ENCODE data around the gene RGS3.
A peak's percentile ranks its signal among the peaks of the same experiment; 100 is the strongest.

The RGS3 gene

DNA sequence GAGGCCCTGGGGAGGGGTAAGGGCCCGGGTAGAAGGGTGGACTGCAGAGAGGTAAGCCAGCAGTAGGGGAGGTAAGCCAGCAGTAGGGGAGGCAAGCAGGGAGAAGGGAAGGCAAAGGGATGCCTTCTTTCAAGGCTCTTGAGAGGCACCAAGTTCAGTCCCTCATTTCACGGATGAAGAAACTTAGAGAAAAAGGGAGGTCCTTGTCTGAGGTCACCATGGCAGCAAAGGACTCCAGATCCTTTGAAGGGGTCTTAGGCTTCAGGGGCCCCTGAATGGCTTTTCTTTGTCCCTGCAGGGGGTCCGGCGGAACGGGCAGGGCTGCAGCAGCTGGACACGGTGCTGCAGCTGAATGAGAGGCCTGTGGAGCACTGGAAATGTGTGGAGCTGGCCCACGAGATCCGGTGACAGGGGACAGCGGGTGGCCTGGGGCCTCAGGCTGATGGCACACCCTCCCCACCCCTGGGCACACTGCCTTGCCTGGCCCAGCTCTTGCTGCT, 42.6 kb downstream of the RGS3 start:
- TF ChIP-seq, protein P1, sequence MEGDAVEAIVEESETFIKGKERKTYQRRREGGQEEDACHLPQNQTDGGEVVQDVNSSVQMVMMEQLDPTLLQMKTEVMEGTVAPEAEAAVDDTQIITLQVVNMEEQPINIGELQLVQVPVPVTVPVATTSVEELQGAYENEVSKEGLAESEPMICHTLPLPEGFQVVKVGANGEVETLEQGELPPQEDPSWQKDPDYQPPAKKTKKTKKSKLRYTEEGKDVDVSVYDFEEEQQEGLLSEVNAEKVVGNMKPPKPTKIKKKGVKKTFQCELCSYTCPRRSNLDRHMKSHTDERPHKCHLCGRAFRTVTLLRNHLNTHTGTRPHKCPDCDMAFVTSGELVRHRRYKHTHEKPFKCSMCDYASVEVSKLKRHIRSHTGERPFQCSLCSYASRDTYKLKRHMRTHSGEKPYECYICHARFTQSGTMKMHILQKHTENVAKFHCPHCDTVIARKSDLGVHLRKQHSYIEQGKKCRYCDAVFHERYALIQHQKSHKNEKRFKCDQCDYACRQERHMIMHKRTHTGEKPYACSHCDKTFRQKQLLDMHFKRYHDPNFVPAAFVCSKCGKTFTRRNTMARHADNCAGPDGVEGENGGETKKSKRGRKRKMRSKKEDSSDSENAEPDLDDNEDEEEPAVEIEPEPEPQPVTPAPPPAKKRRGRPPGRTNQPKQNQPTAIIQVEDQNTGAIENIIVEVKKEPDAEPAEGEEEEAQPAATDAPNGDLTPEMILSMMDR (IDR thresholded peaks at IDR 0.05; ENCODE audit: low read depth, low read length): no peak
- no peak for TF ChIP-seq EZH2phosphoT487 (IDR thresholded peaks at IDR 0.05; ENCODE audit: low read depth)
- no peaks in the 10 kb centered on the region for H3K27me3 ChIP-seq (ENCODE audit: low read depth, low read length)
- H2AFZ ChIP-seq (ENCODE audit: low read depth, low read length): no peak overlapping the region
- no peak overlapping the region for H3K4me3 ChIP-seq (ENCODE audit: low read length)
- H3K79me2 ChIP-seq (ENCODE audit: low read length): no peaks in the 10 kb centered on the region
- no peaks in the 10 kb centered on the region for H3K36me3 ChIP-seq (replicated peaks; ENCODE audit: low read depth, low read length)
- H3K9ac ChIP-seq (ENCODE audit: low read length): no peak overlapping the region
- H4K20me1 ChIP-seq (ENCODE audit: insufficient read depth, low read length): no peaks in the 10 kb centered on the region
- H3K27ac ChIP-seq (ENCODE audit: low read length): no peak overlapping the region
- H3K4me1 ChIP-seq (ENCODE audit: low read length): peaks cover 12% of the 10 kb centered on the region
- no peak overlapping the region for H3K4me2 ChIP-seq (ENCODE audit: low read length)
- H3K9me3 ChIP-seq (ENCODE audit: insufficient read depth, low read length): no peaks in the 10 kb centered on the region

DNA sequence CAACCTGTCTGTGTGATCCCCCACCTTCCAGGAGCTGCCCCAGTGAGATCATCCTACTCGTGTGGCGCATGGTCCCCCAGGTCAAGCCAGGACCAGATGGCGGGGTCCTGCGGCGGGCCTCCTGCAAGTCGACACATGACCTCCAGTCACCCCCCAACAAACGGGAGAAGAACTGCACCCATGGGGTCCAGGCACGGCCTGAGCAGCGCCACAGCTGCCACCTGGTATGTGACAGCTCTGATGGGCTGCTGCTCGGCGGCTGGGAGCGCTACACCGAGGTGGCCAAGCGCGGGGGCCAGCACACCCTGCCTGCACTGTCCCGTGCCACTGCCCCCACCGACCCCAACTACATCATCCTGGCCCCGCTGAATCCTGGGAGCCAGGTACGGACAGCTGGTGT, 43.7 kb downstream of the RGS3 start:
- peaks cover 15% of the 10 kb centered on the region for H3K4me1 ChIP-seq (ENCODE audit: low read length)
- no peaks in the 10 kb centered on the region for H3K9me3 ChIP-seq (ENCODE audit: insufficient read depth, low read length)
- no peaks in the 10 kb centered on the region for H3K79me2 ChIP-seq (ENCODE audit: low read length)
- no peak overlapping the region for H2AFZ ChIP-seq (ENCODE audit: low read depth, low read length)
- TF ChIP-seq EZH2phosphoT487 (IDR thresholded peaks at IDR 0.05; ENCODE audit: low read depth): no peak
- TF ChIP-seq, protein P1 (IDR thresholded peaks at IDR 0.05; ENCODE audit: low read depth, low read length): no peak
- H4K20me1 ChIP-seq (ENCODE audit: insufficient read depth, low read length): no peaks in the 10 kb centered on the region
- no peak overlapping the region for H3K4me2 ChIP-seq (ENCODE audit: low read length)
- H3K9ac ChIP-seq (ENCODE audit: low read length): no peak overlapping the region
- H3K36me3 ChIP-seq (replicated peaks; ENCODE audit: low read depth, low read length): no peaks in the 10 kb centered on the region
- no peak overlapping the region for H3K27ac ChIP-seq (ENCODE audit: low read length)
- H3K27me3 ChIP-seq (ENCODE audit: low read depth, low read length): no peaks in the 10 kb centered on the region
- H3K4me3 ChIP-seq (ENCODE audit: low read length): no peak overlapping the region

DNA sequence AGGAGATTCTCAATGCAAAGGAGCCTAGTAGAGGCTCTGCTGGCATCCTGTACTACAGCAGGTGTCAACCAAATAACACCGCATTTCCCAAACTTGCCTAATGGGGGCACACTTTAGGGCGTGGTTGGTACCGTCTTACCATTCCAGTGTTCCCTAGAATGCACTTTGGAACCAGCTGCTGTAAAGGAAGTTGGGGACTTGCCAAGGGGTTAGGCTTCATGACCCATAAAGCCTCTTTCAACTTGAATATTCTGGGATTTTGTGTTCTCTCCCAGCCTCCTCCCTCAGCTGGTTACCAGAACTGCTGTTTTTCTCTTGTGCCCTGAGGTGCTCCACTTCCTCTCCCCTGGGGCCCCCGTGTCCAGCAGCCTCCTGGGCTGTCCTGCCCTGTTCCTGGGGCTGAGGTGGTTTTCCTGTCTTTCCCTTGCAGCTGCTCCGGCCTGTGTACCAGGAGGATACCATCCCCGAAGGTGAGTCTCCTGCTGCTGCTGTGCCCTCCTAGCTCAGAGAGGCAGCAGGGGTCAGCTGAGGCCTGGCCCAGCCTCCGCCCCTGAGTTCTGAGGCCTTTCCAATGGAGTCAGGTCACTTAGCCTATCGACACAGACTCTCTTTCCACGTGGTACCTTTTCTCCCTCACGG, 44.7 kb downstream of the RGS3 start:
- Histone ChIP-seq H3K27ac (ENCODE audit: low read length) (no peak overlapping the region), H3K9ac (ENCODE audit: low read length) (no peak overlapping the region), H3K27me3 (ENCODE audit: low read depth, low read length) (no peaks in the 10 kb centered on the region), H3K4me2 (ENCODE audit: low read length) (no peak overlapping the region), H3K4me1 (ENCODE audit: low read length) (peaks cover 10% of the 10 kb centered on the region), H3K79me2 (ENCODE audit: low read length) (no peaks in the 10 kb centered on the region), H3K4me3 (ENCODE audit: low read length) (no peak overlapping the region), H3K9me3 (ENCODE audit: insufficient read depth, low read length) (no peaks in the 10 kb centered on the region), H4K20me1 (ENCODE audit: insufficient read depth, low read length) (no peaks in the 10 kb centered on the region), H3K36me3 (replicated peaks; ENCODE audit: low read depth, low read length) (no peaks in the 10 kb centered on the region), H2AFZ (ENCODE audit: low read depth, low read length) (no peak overlapping the region)
- no peak for TF ChIP-seq EZH2phosphoT487 (IDR thresholded peaks at IDR 0.05; ENCODE audit: low read depth)
- TF ChIP-seq, protein P1 (IDR thresholded peaks at IDR 0.05; ENCODE audit: low read depth, low read length): peak; percentile 39

DNA sequence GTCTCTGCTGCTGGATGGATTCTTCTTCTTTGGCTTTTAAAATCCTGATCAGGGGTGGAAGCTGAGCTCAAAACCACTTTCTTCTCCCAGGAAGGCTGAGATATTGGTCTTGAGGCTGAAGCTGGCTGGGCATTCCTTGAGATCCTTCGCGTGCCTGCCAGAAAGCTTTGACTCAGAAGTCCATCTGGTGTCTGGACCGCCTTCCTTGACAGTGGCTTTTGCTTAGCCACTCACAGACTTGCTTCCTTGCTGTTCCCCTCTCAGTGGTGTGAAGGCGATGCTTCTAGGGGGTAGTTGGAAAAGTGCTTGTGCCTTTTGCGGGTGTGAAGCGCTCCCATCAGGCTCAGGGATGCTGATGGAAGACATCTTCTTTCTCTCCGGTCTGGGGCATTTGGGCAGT, 45.9 kb downstream of the RGS3 start:
- Histone ChIP-seq H3K4me2 (ENCODE audit: low read length) (no peak overlapping the region), H3K4me1 (ENCODE audit: low read length) (peaks cover 9% of the 10 kb centered on the region), H3K9ac (ENCODE audit: low read length) (no peak overlapping the region), H3K27ac (ENCODE audit: low read length) (no peak overlapping the region), H3K9me3 (ENCODE audit: insufficient read depth, low read length) (no peaks in the 10 kb centered on the region), H3K79me2 (ENCODE audit: low read length) (no peaks in the 10 kb centered on the region), H3K27me3 (ENCODE audit: low read depth, low read length) (no peaks in the 10 kb centered on the region), H2AFZ (ENCODE audit: low read depth, low read length) (no peak overlapping the region), H3K4me3 (ENCODE audit: low read length) (no peak overlapping the region), H4K20me1 (ENCODE audit: insufficient read depth, low read length) (no peaks in the 10 kb centered on the region), H3K36me3 (replicated peaks; ENCODE audit: low read depth, low read length) (no peaks in the 10 kb centered on the region)
- no peak for TF ChIP-seq EZH2phosphoT487 (IDR thresholded peaks at IDR 0.05; ENCODE audit: low read depth)
- TF ChIP-seq, protein P1 (IDR thresholded peaks at IDR 0.05; ENCODE audit: low read depth, low read length): no peak

Data from OCI-LY3 (cell line).